Brain pericyte (primary cell): ENCODE measurements around the gene TMX2.

Experiments
- DNase-seq: peaks from one replicate; pipeline ENCODE4 v3.0.0-alpha.2; 2012; ENCODE audit warnings: low read depth, low spot score

Gene TMX2

GRCh38 chr11:57764972-57765371, 52.6 kb downstream of the TMX2 start:
- DNase-seq = no peak

GRCh38 chr11:57770793-57771192, 58.4 kb downstream of the TMX2 start:
- DNase-seq = no peak

- DNase-seq = no peak
These were observed 59.0 kb downstream of the TMX2 start for GRCh38 chr11:57771365-57771764.

- DNase-seq = no peak
These were observed 60.2 kb downstream of the TMX2 start for GRCh38 chr11:57772562-57772961.

- DNase-seq = no peak
These were observed 60.7 kb downstream of the TMX2 start for GRCh38 chr11:57773026-57773598.

GRCh38 chr11:57775491-57775890, 63.1 kb downstream of the TMX2 start:
- no peak for DNase-seq

- no peak for DNase-seq
These were observed 63.7 kb downstream of the TMX2 start for GRCh38 chr11:57776031-57776521.

- no peak for DNase-seq
These were observed 64.3 kb downstream of the TMX2 start for GRCh38 chr11:57776577-57777210.

- no peak for DNase-seq
These were observed 65.5 kb downstream of the TMX2 start for GRCh38 chr11:57777969-57778317.

- peak; percentile 87 for DNase-seq
These were observed 66.1 kb downstream of the TMX2 start for GRCh38 chr11:57778318-57779037.

- no peak for DNase-seq
These were observed 66.9 kb downstream of the TMX2 start for GRCh38 chr11:57779276-57779675.

- no peak for DNase-seq
These were observed 69.1 kb downstream of the TMX2 start for GRCh38 chr11:57781529-57781943.

GRCh38 chr11:57785072-57785471, 72.7 kb downstream of the TMX2 start:
- no peak for DNase-seq

GRCh38 chr11:57786436-57786835, 74.0 kb downstream of the TMX2 start:
- no peak for DNase-seq

GRCh38 chr11:57787006-57787604, 74.7 kb downstream of the TMX2 start:
- no peak for DNase-seq

GRCh38 chr11:57787920-57788702, 75.7 kb downstream of the TMX2 start:
- DNase-seq = no peak

GRCh38 chr11:57788703-57789088, 76.3 kb downstream of the TMX2 start:
- no peak for DNase-seq
